ENCODE data around the gene LRRC39.
"Not testable (repeated sequence)": the region's sequence is repeated elsewhere in the genome, so short reads cannot be mapped to it uniquely, and the experiment has no call there.

The LRRC39 gene

DNA sequence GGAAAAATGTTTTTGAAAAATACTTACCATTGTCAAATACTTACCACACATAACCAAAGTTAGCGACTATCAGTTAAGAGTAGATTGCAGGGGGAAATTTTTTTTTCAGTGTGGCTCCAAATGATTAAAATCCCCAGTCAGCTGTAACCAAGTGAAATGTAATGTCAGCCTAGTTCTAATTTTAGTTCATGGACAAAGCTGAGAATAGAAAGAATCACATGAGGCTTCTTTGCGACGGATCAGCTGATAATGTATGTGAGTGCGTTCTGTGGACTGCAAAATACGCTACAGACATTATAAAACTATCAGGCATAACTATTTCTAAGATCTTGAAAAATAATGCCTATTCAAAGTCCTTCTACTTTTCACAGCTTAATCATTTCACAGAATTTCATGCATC is at the start of gene LRRC39:
LRRC39 (minus strand) TSS at position 166 of the 400 bp plus-strand sequence. CDS start 9,740 bp downstream, outside the sequence.
- DNase-seq (ENCODE audit: low read depth) = no peak

DNA sequence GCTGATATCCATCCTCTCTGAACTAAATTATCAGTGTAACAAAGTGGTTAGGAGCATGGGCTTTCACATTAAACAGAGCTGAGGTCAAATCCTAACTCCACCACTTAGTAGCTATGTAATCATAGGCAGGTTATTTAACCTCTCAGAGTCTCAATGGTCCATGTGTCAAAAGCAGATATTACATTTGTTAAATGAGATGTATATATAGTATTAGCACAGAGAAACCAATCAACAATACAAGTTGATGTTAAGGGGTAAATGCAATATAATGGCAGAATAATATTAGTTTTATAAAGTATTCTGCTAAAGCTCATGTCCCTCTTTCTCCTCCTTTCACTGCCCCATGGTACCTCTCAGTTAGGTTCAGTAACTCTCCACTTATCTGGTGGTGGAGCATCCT is 44.4 kb upstream of the LRRC39 start:
- no peak for DNase-seq (ENCODE audit: low read depth)

DNA sequence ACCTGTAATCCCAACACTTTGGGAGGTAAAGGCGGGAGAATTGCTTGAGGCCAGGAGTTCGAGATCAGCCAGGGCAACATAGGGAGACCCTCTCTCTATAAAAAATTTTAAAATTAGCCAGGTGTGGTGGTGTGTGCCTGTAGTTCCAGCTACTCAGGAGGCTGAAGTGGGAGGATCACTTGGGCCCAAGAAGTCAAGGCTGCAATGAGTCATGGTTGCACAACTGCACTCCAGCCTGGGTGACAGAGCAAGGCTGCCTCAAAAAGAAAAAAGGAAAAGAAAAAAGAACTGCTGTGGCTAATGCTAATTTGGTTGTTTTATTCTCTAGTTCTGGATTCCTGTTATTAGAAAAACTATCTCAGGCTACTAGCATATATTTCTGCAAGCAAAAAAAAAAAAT is 41.8 kb upstream of the LRRC39 start:
- no peak for DNase-seq (ENCODE audit: low read depth)

DNA sequence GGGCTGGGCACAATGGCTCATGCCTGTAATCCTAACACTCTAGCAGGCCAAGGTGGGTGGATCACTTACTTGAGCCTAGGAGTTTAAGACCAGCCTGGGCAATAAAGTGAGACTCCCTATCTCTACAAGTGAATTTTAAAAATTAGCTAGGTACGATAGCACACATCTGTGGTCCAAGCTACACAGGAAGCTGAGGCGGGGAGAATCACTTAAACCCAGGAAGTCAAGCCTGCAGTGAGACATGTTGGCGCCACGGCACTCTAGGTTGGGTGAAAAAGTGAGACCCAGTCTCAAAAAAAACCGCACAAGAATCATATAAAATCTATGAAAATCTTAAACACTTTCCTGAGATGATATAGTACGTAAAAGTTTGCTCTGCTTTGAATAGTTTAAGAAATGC is 41.4 kb upstream of the LRRC39 start:
- DNase-seq (ENCODE audit: low read depth) = no peak

DNA sequence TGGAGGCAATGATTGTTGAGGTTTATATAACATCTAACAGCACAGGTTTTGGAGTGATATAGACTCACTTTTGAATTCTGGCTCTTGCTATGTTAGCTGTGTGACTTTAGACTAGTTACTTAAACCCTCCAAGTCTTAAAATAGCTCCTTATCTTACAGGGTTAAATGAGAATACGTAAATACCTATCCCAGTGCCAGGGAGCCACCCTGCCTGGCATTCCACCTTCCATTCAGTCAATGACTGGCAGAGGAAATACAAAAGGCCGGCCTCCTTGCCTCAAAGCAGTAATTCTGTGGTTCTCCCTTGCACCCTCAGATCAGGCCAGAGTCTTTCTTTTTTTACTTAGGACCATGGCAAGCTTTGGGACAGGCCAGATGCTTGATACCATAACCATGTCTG is 39.8 kb upstream of the LRRC39 start:
- DNase-seq (ENCODE audit: low read depth) = no peak

DNA sequence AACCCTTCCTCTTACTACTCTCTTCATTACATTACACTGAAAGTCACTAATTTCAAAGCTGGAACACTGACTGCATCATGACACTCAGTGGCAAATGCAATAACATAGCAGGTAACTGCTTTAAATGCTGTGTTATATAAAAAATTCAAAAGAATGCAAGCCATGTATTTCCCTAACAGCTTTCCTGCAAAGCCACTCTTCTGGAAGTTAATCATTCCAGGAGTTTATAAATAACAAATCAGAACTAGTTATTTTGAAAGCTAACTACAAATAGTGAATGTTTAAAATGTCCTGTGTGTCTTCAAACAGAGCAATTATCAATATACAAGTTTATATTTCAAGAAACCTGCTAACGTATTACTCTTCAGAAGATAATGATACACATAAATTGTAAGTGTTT is 37.0 kb upstream of the LRRC39 start:
- DNase-seq (ENCODE audit: low read depth) = no peak

DNA sequence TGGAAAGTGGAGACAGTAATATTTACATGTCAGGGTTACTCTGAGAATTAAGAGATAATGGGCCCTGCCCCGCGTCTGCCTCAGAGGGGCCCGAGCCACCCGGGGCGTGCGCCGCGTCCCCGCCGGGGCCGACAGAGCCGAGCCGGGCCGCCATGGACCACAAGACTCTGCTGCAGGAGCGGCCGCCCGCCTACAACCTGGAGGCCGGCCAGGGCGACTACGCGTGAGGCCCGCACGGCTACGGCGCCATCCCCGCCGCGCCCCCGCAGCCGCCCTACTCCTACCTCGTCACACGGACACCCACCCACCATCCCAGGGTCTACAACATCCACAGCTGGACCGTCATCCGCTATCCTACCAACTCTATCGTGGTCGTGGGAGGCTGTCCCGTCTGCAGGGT is 35.1 kb upstream of the LRRC39 start:
- no peak for DNase-seq (ENCODE audit: low read depth)

DNA sequence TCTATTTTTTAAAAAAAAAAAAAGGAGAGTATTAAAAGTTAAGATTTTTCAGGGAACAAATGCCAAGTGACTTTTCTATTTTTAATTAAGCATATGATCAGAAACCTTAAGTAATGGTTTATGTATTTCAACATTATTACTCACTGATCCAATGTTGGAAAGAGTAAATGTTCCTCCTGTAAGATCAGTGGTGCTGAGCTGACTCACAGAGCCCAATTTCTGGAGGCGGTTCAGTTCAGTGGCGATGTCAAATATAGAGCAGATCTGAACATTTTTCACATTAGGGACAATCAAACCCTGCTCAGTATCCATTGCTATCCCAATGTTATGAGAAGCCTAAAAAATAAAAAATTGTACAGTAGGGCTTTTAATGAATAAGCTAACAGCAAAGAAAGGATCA is 28.2 kb upstream of the LRRC39 start:
- no peak for DNase-seq (ENCODE audit: low read depth)

DNA sequence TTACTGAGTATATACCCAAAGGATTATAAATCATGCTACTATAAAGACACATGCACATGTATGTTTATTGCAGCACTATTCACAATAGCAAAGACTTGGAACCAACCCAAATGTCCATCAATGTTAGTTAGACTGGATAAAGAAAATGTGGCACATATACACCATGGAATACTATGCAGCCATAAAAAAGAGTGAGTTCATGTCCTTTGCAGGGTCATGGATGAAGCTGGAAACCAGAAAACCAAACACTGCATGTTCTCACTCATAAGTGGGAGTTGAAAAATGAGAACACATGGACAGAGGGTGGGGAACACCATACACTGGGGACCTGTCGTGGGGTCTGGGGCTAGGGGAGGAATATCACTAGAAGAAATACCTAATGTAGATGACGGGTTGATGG is 27.5 kb upstream of the LRRC39 start:
- DNase-seq (ENCODE audit: low read depth) = not testable (repeated sequence)

DNA sequence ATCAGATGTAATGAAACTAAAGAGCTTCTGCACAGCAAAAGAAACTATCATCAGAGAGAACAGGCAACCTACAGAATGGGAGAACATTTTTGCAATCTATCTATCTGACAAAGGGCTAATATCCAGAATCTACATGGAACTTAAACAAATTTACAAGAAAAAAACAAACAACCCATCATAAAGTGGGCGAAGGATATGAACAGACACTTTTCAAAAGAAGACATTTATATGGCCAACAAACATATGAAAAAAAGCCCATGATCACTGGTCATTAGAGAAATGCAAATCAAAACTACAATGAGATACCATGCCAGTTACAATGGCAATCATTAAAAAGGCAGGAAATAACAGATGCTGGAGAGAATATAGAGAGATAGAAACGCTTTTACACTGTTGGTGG is 27.0 kb upstream of the LRRC39 start:
- not testable (repeated sequence) for DNase-seq (ENCODE audit: low read depth)

DNA sequence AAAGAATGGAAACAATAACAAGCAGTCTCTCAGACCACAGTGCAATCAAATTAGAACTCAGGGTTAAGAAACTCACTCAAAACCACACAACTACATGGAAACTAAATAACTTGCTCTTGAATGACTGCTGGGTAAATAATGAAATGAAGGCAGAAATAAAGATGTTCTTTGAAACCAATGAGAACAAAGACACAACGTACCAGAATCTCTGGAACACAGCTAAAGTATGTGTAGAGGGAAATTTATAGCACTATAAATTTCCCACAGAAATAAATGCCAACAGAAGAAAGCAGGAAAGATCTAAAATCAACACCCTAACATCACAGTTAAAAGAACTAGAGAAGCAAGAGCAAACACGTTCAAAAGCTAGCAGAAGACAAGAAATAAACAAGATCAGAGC is 24.6 kb upstream of the LRRC39 start:
- DNase-seq (ENCODE audit: low read depth) = not testable (repeated sequence)

DNA sequence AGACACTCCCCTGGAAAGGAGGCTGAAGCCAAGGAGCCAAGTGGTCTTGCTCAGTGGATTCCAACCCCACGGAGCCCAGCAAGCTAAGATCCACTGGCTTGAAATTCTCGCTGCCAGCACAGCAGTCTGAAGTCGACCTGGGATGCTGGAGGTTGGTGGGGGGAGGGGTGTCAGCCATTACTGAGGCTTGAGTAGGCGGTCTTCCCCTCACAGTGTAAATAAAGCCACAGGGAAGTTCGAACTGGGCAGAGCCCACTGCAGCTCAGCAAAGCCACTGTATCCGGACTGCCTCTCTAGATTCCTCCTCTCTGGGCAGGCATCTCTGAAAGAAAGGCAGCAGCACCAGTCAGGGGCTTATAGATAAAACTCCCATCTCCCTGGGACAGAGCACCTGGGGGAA is 22.0 kb upstream of the LRRC39 start:
- not testable (repeated sequence) for DNase-seq (ENCODE audit: low read depth)

DNA sequence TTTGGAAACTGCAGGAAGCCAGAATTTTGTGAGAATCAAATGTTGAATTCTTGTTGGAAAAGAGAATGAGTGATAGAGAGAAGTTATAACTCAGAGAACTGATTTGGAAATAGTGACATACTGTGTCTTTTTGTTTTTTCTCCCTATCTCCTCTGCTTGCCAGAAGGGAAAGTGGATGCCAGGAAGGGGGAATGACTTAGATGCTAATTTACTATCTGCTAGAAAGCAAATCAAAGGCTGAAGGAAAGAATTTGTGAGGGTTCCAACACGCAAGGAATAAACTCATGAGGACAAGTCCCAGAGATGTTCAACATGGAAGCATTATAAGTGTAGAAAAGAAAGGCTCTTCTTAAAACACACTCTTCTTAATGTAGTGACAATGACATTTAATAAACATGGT is 20.5 kb upstream of the LRRC39 start:
- no peak for DNase-seq (ENCODE audit: low read depth)

DNA sequence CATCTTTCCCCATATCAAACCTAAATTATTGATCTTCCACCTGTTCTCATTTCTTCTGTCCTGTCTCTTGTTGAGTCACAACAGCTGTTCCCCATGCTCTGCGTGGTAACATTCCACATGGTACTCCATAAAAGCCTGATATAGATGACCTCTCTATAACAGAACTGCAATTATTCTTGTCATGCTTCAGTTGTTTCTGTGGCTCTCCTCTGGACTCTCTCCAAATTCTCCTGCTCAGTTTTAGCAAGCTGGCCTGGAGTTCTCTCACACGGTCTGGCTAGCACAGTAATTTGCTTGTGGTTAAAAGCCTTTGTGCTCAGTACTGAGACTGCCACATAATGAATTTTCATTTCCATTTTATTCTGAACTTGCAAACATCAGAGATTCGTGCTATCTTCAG is 10.6 kb upstream of the LRRC39 start:
- no peak for DNase-seq (ENCODE audit: low read depth)

DNA sequence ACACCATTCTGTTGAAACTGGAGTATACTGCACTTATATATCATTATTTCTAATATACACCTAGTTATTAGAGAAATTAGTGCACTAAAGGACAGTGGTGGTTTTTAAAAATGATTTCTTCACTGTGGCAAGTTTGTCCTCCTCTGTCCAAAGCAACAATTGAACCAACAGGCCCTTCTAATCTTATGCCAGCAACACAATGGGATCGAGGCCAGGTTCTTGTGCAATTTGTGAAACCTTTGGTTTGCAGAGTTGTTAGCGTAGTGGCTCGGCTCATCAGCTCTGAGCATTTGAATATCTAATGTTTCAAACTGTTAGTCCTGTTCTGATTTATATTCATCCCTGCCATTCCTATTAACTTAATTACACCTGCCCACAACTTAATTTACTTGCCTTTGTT is 9.9 kb upstream of the LRRC39 start:
- DNase-seq (ENCODE audit: low read depth) = no peak

DNA sequence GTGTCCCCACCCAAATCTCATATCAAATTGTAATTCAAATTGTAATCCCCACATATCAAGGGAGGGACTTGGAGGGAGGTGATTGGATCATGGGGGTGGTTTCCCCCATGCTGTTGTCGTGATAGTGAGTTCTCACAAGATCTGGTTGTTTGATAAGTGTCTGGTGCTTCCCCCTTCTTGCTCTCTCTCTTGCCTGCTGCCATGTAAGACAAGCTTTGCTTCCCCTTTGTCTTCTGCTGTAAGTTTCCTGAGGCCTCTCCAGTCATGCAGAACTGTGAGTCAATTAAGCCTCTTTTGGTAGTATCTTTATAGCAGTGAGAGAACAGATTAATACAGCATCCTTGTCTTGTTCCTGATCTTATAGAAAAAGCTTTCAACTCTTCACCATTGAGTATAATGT is 6.5 kb upstream of the LRRC39 start:
- DNase-seq (ENCODE audit: low read depth) = no peak

DNA sequence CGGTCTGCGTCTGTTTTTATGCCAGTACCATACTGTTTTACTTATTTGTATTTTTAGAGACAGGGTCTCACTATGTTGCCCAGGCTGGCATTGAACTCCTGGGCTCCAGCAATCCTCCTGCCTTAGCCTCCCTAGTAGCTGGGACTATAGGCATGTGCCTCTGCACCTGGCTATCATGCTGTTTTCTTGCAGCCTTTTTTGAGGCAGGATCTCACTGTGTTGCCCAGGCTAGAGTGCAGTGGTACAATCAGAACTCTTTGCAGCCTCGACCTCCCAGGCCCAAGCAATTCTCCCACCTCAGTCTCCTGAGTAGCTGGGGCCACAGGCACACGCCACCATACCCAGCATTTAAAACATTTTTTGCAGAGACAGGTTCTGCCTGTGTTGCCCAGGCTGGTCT is 5.3 kb upstream of the LRRC39 start:
- DNase-seq (ENCODE audit: low read depth) = no peak

DNA sequence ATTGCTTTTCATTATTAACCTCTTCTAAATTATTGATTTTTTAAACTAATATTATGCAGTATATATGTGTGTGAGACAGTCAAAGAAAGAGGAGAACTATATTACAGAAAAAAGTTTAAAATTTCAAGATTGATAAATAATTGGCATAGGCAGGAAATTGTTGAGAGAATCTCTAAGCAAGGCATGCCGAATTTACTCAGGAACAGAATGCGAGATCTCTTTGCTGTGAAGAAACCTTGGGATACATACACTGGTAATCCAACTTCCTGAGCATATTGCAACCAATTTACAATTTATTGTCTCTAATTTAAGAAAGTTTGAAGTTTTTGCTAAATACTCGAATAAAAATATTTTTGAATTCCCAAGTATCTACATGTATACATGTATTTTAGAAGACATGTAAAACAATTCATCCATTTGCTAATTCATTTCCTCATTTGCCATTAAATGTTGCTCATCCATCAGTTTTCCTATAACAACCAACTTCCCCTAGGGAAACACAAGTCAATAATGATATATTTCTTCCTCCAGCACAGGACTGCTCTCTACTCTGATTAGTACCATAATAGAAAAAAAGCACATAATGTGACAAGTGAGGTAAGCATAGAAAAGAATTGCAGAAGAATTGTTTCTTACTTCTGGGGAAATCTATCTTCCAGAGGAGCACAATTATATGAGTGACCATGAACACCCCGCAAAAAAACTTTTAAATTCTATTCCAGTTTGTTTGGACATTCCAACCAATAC is 588 bp downstream of the LRRC39 start:
- no peak for DNase-seq (ENCODE audit: low read depth)

DNA sequence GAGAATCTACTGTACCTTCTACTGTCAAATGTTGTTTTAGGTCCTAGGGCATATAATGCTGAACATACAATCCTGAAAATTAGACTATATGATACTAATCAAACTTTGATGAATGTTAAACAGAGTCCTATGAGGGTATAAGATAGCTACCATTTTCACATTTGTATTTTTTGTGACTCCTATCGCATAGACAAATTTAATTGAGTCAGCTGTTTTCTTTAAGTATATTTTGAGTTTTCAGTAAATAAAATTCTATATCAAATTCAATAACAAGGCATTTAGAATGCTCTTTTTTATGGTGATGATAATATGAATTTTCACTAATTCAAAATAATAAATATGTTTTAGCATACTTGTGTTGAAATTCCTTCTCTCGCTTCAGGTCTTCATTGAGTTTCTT is 10.0 kb downstream of the LRRC39 start:
- no peak for DNase-seq (ENCODE audit: low read depth)

DNA sequence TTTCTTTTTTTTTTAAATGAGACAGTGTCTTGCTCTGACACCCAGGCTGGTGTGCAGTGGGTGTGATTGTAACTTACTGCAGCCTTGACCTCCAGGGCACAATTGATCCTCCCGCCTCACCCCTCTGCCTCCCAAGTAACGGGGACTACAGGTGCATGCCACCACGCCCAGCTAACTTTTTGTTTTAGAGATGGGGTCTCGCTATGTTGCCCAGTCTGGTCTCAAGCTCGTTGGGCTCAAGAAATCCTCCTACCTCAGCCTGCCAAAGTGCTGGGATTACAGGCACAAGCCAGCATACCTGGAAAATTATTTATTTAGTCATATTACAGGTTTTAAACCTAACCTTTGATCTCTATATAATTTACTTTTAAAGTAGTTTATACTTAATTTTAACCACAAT is 13.4 kb downstream of the LRRC39 start:
- no peak for DNase-seq (ENCODE audit: low read depth)

DNA sequence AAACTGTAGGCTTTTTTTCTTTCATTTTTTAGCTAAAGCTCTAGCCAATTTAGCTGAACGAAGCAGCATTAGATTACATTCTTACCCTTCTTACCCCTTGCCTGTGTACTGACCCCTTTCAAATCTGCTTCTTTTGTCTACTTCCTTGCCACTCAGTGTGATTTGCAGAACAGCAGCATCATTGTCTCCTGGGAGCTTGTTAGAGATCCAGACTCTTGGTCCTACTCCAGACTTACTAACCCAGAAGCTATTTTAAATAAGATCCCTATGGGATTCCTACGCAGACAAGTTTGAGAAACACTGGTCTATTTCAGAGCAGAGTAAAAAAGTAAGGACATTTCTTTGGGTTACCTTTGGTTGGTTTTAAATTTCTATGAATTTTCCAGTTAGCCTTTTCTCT is 13.8 kb downstream of the LRRC39 start:
- no peak for DNase-seq (ENCODE audit: low read depth)

DNA sequence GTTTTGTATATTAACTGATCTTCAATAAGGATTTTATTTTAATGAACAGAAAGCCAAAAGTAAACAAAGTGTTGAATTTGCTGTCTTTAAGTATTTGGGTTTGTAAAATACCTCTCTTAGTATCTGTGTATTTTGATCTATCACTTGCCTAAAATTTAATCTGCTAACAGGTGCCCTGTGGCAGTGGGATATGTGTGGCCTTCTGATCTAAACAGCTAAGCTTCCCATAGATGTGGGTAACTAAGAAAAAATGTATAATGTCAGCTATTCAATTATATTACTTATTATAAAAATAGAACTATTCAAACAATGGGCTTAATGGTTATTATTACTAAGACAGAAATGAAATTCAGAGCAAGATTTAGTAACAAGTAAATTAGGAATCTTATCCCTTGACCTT is 15.2 kb downstream of the LRRC39 start:
- no peak for DNase-seq (ENCODE audit: low read depth)

DNA sequence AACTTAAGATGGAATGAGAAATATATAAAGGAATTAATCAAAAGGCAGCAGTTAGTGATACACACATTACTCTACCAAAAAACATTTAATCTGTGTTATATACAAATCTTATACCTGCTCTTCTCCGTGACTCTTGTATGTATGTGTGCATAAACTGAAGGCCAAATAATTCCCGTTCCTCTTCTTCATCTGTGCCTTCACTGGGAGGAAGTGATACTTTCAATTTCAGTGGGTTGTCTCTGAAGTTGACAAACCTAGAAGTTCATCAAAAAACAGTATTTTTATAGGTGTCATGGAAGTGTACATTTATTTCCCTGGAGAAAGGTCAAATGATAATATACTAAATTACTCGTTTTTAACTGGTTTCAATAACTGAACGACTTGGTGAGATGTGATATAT is 25.8 kb downstream of the LRRC39 start:
- DNase-seq (ENCODE audit: low read depth) = no peak

DNA sequence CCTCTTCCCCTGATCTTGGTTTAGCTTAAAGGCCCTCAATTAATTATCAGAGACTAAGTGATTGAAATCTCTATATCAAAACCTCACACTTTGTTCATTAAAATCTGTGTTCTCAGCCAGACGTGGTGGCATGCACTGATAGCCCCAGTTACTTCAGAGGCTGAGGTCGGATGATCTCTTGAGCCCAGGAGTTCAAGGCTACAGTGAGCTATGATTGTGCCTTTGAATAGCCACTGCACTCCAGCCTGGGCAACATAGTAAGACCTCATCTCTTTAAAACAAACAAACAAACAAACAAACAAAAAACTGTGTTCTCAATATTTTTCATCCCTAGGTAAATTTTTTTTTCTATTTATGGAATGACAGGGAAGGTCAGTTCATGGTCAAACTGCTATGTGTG is 26.4 kb downstream of the LRRC39 start:
- no peak for DNase-seq (ENCODE audit: low read depth)

DNA sequence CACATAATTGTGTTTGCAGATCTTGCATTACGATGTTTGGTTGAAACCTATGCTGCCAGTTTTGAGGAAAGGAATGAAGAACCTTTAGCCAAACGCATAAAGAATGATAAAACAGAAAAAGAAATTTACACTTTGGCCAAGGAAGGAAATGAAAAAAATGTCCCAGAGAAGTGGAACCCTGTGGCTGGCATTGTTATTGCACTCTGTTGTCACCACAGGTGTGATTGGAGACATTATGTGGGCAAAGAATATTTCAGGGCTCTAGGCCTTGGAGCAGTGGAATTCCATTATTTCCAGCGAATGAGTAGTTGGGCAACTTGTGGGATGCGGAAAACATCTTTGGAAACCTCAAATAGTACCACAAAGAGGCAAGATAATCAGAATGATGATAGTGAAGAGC is 30.2 kb downstream of the LRRC39 start:
- no peak for DNase-seq (ENCODE audit: low read depth)
